NAMALWA (cell line): ENCODE data around the gene IFI16.
"Not testable (repeated sequence)": the region's sequence is repeated elsewhere in the genome, so short reads cannot be mapped to it uniquely, and the experiment has no call there.

ENCODE experiments used
- DNase-seq: peaks from one replicate; pipeline ENCODE4 v3.0.0-alpha.2; 2015; ENCODE audit warnings: low spot score

The IFI16 gene

GRCh38 chr1:159009704-159010361 is at the start of gene IFI16:
Gene IFI16 (plus strand): TSS chr1:159009907. CDS start chr1:159014681, 4,774 bp downstream.
- peak; percentile 92 for DNase-seq

DNA sequence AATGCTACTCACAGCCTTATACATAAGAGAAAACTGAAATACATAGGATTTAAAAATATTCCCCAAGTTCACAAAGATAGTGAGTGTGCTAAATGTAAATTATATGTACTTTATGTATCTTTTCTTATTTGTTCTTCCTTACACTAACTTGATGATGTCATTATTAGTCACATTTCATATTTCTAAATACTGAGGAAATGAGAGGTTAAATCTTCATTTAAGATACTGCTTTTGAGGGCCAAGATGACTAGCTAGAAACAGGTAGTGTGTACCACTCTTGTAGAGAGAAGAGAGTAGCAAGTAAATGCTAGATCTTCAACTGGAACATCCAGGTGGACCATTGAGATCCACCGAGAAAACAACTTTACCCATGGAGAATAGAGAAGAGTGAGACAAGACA is 48.5 kb upstream of the IFI16 start:
- no peak for DNase-seq

DNA sequence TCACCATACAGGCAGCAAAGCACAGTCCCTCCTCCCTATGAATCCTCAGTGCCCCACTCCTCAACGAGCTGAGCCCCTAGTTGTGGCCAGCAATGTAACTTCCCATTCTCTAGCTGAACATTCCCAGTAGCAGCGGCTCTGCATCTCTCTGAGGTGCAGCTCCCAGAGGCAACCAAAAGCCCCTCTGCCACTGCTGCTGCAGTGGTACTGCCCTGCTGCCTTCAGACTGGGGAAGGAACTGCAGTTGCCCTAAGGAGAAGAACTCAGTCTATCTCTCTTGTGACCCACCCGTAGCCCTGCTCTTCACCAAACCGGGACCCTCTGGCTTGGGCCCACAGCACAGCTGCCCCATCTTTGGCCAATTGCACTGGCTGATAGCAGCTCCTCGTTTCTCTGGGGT is 46.7 kb upstream of the IFI16 start:
- no peak for DNase-seq

DNA sequence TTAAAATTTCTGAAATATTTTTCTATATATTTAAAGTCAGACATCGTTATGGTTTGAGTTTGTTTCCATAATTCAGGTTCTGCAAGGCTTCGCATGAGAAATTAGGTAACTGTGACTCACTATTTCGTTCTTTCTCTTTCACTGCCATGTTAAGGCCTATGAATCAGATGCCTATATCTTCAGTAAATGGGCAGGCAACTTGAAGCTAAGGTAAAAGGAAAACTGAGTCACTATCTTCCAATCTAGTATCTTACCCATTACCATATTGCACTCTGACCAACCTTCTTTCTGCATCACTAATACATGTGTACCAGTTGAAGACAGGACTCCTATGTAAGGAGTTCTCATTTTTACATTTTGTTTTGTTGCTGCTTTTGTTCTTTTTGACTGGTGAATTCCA is 40.5 kb upstream of the IFI16 start:
- DNase-seq, result no peak

- DNase-seq, result no peak
Observed at GRCh38 chr1:158969855-158970254, 39.9 kb upstream of the IFI16 start.

DNA sequence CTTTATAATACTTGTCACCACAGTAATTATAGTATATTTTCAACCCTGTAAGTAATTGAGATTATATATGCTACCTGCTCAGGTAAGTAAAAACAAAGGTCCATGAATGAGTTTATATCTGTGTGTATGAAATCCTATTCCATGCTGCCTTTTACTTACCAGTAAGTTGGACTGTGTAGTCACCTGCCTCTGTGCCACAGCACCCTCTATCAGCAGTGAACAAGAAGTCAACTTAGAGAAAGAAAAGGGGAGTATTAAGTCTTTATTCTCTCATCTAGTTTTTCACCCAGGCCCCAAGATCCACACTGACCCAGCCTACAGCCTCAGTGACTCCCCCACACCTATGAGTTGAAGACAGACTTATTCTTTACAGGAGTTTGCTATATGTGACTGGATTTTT is 36.9 kb upstream of the IFI16 start:
- peak; percentile 61 for DNase-seq

GRCh38 chr1:158976219-158976618 is 33.5 kb upstream of the IFI16 start:
- no peak for DNase-seq

GRCh38 chr1:158978730-158979129 is 31.0 kb upstream of the IFI16 start:
- no peak for DNase-seq

GRCh38 chr1:158979229-158979628 is 30.5 kb upstream of the IFI16 start:
- no peak for DNase-seq

GRCh38 chr1:158983235-158983634 is 26.5 kb upstream of the IFI16 start:
- no peak for DNase-seq

GRCh38 chr1:158984386-158984785 is 25.3 kb upstream of the IFI16 start:
- no peak for DNase-seq

- no peak for DNase-seq
Observed at GRCh38 chr1:158989424-158989823, 20.3 kb upstream of the IFI16 start.

- DNase-seq, result no peak
Observed at GRCh38 chr1:158992787-158993312, 16.9 kb upstream of the IFI16 start.

DNA sequence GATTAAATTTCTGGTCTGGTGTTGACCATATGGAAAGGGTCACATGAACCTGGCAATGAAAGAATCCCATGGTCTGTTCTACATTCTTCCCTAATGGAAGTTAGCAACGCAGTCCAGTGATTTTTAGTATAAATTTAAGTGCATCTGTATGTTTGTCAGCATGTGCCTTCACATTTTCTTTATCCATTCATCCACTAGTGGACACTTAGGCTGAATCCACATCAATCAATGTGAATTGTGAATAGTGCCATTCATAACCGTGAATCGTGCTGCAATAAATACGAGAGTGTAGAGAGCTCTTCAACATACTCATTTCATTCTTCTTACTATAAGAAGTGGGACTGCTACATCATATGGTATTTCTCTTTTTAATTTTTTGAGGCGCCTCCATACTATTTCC is 12.7 kb upstream of the IFI16 start:
- no peak for DNase-seq

GRCh38 chr1:158998037-158998780 is 11.5 kb upstream of the IFI16 start:
- DNase-seq, result no peak

GRCh38 chr1:158998781-158999161 is 10.9 kb upstream of the IFI16 start:
- DNase-seq, result peak; percentile 90

DNA sequence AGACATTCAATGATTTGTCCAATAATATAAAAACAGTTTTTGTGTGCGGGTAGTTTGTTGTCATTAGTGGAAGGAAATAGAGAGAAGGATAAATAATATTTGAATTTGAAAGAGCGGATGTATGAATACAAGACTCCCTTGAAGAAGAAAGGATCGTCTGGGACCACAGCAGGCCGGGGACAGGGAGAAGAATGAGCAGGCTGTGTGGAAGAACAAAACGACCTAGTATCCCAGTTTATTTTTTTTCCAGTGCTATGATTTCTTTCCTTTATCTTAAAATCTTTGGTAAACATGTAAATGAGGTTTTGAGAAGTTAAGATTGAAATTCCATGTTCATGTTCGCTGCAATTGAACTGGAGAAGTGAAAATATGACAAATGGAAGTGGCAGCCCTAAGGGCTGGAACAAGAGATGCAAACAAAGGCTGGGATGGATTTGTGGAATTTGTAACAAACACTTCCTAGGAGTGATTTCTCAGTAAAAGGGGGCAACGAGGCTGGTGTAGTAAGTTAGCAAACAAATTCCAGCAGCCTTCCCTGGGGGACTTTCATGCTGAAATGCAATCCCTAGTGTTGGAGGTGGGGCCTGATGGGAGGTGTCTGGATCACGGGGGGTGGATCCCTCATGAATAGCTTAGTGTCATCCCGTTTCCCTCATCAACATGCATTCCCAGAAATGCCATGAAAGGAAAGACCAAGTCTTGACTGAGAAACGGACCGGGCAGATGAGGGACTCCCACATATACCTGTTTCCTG is 10.2 kb upstream of the IFI16 start:
- DNase-seq, result no peak

- DNase-seq, result no peak
Observed at GRCh38 chr1:159000070-159000409, 9.7 kb upstream of the IFI16 start.

DNA sequence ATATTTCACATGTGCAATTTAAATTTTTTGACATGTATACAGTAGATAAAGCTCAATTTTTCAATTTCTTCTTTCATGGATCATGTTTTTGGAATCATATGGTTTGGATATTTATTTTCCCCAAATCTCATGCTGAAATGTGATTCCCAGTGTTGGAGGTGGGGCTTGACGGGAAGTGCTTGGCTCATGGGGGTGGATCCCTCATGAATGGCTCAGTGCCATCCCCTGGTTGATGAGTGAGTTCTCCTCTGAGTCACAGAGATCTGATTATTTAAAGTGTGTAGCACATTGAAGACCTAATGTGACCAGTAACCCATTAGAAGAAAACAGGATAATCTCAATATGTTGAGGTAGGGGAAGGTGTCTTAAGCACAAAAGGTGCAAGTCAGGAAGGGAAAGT is 9.1 kb upstream of the IFI16 start:
- DNase-seq, result no peak

GRCh38 chr1:159005161-159005560 is 4.5 kb upstream of the IFI16 start:
- DNase-seq, result no peak

DNA sequence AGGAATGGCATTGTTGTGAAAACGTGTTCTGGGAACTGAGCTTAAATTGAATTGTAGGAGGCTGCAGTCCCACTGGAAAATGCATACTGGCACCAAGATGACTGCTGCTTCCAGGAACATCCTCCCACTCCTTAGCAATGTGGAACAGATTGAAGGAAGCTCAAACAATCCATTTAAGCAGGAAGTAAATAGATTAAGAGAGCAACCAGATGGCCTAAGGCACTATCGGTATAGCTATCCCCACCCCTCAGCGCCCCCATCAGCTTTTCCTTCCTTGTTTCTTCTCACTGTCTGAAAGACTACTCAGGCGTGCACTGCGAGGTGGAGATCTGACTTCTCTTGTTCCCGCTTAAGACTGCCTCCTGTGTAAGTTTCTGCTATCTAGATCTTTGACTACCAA is 4.0 kb upstream of the IFI16 start:
- DNase-seq, result peak; percentile 24

DNA sequence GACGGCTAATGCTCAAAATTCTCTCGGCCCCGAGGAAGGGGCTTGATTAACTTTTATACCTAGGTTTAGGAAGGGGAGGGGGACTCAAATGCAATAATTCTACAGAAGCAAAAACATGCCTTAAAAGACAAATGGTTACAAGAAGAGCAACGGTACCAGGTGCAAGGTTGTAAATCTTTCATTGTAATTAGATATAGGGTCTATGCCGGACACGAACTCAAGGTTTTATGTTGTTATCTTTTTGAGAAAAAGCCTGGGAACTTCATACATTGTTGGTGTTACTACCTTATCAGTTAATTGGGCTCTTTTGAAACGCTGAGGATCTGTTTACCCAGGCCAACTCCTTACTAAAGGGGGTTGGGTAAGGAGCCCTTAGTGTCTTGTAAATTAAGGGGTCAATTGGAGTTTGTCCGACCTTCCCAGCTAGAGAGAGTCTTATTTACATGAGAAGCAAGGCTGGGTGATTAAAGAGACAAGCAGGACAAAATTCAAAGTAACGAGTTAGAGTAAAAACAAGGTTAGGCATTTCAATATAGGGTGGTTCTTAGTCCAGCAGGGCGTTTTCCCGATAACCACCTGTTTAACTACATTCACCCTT is 3.4 kb upstream of the IFI16 start:
- DNase-seq, result not testable (repeated sequence)

DNA sequence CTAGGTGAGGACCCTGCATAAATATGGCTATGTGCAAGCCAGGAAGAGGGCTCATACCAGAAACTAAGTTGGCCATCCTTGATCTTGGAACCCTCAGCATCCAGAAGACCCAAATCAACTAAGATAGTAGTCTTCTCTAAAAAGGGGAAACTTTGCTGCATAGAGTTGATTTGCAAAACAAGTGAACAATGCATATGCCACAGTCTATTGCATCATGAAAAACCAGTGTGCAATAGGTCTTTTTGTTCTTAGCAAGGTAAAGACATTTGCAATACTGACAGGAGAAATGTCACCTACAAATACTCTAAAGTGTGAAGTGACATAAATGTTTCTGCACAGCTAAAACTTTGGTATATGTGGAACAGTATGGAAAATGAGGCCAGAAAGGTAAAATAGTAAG is 2.0 kb upstream of the IFI16 start:
- peak; percentile 20 for DNase-seq
